NCI-H2029 treated with DMSO at 0.1 percent for 48 hours (cell line): Measurements from ENCODE around the gene MVB12B.

Experiments used
- DNase-seq: peaks from one replicate; lab custom pipeline; 2025; lab: John Stamatoyannopoulos, UW

MVB12B gene

DNA sequence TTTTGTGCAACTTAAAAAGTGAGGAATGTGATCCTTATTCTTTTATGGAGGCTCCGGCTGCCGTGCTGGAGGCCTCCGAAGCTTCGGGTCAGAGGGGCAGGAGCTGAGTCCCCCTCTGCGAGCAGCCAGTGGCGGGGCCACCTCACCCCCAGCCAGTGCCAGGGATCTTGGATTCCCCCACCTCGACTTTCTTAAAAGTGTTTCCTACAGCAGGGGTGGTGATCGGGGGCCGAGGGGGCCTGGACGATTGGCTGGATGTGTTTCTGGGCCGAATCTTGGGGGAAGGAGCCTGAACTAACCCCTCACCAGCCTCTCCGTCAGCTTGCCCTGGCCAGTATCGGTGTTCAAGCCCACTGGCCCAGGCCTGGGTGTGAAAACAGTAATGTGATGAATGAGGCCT lies 194.9 kb downstream of the MVB12B start:
- no peak for DNase-seq

DNA sequence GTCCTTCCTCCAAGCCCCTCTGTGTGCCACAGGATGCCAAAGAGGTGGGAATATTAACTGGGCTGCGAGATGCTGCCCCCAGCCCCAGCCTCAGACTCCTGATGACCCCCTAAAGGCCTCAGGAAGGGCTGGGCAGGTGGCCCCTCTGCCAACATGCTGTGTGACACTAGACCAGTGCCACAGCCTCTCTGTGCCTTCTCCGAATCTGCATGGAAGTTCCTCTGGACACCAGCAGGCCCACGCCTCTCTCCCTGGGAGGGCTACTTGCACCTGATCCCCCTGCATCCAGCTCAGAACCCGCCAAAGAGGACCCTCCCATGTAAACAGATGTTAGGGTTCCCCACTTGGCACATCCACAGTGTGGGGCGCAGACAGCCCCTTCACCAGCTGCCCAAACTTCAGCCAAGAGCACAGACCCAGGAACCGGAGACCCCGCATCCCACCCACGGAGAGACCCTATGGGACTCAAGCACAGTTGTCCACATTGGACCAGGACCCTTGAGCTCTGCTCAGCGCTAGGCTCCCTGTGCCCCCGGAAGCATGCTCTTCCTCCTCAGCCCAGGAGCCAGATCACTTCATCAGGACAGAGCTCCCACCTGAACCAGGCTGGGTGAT lies 195.5 kb downstream of the MVB12B start:
- DNase-seq, result no peak

DNA sequence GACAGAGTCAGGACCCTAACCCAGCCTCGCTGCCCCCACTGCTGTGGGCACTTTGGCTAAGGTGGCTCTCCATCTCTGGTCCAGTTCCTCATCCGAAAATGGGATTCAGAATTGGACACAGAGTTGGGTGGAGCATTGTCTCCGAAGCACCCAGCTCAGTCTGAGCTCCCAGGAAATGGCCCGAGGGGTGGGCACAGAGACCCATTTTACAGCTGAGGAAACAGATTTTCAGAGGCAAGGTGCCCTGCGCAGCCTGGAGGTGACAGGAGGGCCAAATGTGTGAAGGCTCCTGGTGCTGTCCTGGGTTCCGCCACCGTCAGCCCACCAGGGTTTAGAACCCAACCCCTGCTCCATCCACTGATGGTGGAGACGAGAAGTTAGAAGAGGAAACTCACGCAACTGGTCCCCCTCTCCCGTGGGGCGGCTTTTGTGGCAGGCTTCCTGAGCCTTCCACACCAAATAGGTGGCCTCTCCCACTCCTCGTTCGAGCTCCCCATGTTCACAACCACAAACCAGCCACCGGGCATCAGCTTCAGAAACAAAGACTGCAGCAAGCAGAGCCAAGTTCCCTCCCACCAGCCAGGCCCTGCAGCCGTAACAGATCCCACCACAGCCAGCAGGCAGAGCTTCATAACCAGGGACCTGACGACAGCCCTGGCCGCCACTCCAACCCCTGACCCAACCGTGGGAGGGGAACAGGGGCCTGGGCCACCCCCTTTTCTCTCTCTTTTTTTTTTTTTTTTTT lies 196.2 kb downstream of the MVB12B start:
- DNase-seq, result no peak

DNA sequence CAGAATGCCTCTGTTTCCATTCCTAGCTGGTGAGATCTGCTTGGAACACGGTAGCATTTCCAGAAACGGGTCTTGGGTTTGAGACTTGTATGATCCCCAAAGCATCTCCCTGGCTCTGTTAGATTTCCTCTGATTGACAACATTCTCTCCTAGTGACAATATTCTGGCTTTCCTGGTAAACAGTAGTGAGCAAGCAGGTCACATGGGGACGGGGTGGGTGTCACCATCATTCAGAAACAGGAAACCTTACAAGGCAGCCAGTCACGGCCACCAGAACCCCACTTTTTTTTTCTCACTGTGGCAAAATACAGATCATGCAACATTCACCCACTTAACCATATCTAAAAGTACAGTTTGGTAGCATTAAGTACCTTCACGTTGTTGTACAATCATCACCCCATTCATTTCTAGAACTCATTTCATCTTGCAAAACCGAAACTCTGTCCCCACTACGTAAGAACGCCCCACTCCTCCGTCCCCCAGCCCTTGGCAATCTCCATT lies 197.0 kb downstream of the MVB12B start:
- DNase-seq, result no peak

DNA sequence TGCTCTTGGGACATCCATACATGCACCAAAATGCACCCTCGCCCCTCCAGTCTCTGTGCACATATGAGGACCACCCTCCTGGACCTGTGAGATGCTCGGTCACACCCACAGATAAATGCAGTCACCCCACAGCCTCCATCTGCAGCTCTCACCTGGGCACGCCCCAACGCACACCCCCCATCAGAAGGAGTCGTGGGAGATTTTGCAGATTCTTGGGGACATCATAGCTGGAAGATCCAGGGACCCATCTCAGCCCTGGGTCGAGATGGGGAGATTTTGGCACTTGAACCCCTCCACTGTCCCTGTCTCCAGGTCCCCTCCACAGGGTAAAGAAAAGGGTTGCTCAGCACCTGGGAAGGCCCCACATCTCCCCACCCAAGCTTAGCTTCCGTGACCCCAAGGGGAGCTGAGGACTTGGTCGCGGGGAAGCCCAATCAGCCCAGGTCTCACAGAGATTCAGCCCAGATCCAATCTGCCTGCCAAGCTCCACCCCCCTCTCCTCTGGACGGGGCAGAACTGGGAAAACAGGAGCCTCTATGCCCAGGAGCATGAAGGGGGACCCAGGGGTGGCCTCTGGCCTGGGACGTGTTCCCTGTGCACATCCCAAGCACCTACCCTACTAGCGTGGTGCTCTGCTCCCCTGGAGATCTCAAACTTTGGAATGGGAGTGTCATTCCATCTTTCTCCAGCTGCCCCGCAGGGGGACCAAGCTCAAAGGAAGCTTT lies 197.9 kb downstream of the MVB12B start:
- DNase-seq, result no peak

DNA sequence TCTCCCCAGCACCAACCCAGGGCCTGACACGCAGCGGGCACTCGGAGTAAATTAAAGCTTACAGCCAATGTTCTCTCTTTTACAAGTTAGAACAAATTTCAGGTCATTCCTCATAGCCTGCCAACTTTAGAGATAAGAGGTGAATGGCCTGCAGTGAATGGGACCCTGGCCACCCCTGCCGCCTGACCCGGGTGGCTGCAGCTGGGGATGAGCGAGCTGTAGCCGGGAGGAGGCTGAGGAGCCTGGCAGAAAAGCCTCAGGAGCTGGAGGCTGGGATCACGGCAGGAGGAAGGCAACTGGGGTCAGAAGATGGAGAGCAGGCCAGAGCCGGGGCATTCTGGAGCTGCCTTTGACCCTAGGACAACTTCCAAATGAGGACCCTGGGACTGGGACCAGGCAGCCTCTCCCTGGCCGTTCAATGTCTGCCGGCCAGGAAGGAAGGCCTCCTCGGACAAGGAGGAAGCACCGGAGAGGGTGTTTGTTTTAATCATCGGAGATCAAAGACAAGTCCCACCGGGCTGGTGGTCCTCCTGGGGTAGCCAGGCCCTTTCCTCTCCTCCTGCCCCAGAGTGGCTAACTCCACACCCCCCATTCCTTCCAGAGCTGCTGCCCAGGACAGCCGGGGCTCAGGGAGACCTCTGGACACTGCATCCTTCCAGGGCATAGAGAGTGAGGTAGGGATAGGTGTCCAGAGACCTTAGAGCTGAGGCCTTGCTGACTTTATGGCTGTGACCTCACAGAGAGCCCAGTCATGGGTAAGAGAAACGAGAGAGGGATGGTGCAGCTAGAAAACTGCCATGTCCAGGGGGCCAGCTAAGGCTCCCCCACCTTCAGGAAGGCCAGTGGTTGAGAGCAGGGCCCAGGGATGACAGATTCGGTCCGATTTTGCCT lies 199.8 kb downstream of the MVB12B start:
- no peak for DNase-seq

DNA sequence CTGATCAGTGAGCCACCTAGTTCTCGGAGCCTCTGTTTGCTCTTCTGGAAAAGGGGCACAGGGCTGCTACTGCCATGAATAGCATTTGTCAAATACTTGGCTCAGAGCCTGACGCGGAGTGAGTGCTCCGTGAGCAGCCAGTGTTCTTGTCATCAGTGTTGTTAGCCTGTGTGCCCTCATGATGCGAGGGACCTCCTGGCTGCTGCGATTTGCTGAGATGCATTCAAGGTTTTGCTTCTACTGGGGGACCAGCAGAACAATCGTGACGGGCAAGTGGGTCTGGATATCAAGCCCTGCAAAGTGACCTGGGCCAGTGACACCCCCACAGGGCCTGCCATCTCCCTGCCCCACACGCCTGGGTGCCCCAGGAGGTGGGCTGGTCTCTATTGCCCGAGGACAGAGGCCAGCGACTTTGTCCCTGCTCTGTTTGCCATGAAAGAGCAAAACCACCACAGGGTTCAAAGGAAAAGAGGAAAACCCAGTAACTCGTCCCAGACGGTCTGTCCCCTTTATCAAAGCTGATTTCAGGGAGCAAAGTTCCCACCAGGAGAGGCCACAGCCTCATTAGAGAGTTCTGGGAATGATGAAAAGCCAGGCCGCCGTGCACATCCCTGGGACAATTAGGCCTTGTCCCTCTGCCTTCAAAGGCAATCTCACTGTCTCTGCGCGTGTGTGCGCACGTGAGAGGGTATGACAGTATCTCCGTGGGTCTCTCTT lies 200.6 kb downstream of the MVB12B start:
- no peak for DNase-seq

DNA sequence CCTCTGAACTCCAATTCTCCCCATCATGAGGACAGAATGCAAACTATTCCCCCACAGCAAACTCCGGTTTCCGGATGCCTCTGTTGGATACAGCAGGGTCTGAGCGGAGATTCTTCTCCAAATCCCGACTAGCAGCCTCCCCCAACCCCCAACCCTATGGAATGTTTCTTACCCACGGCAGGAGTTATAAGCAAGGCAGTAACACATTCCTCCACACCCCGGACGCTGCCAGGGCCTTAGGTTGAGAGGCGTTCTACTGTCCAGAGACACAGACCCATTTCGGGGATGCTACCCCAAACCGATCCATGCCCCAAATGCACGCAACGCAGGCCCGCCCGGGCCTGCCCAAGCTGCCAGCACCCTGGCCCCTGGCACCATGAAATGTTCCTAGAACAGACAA lies 201.5 kb downstream of the MVB12B start:
- DNase-seq, result no peak

DNA sequence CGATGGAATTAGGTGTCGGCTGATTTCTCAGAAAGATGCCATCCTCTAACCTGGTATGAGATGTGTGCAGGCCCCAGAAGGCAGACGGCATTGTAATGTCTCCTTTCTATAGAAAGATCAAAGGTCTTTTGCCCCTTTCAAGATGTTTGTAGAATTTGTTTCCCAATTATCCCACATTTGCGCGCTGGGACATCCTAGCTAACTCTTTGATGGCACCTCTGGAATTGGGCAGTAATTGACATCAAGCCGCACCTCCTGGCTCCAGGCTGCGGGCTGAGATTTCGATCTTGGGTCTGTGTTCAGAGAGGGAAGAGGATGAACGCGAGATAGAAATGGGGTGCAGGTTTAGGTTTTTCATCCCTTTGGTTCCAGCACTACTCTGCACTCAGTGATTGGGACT lies 202.3 kb downstream of the MVB12B start:
- no peak for DNase-seq

DNA sequence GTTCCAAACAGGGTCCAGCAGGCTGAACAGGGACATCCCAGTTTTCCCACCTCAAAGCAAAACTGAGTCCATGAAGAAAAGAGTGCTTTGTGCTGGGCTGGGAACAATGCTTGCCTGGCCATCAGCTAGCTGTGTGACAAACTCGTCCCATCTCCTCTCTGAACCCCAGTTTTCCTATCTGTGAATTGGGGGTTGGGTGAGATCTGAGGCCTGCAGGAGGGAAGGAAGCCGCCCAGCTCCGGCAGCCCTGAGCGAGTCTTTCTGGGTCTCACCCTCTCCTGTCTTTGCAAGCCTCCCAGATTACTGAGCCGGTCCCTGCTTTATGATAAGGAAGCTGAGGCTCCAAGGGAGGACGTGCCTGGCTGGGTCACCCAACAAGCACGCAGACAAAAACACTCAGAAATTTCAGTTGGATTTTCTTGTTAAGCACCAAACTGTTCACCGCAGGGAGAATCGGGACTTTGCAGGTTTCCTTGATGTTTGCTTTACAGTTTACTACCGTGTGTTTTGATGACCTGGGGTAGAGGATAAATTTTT lies 204.5 kb downstream of the MVB12B start:
- DNase-seq, result no peak

DNA sequence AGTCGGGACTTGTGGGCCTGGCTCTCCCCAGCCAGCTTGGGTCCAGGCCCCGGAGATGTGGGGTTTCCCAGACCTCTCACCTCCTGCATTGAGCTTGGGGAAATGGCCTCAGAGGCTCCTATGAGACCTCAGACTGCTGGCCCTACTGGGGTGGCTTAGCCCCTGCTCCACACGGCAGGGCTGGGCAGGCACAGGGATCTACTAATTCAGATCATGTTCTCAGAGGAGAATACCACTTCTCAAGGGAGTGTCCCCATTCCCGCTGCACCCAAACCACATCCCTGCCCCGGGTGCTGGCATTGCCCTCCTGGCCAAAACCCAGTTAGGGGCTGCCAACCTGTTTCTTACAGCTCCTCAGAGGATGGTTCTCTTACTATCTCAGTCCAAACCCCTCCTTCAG lies 205.0 kb downstream of the MVB12B start:
- no peak for DNase-seq

DNA sequence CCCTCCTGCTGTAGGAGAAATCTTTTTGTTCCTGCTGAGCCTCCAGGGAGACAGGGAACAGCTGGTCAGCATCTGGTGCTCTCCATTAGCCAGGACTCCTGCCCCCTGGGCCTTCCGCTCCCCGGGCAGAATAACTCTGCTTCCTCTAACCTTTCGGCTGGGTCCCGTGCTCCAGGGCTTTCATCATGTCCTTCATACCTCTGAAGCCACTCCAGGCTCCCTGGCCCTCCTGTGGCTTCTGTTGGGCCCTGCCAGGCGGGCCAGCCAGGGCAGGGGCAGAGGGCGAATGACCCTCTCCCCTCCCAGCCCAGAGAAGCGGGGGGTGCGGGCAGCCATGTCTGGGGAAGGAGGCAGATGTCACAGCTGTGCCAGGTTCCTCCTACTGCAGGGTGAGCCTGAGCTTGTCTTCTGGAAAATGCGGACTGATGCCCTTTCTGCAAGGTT lies 205.4 kb downstream of the MVB12B start:
- DNase-seq, result no peak

DNA sequence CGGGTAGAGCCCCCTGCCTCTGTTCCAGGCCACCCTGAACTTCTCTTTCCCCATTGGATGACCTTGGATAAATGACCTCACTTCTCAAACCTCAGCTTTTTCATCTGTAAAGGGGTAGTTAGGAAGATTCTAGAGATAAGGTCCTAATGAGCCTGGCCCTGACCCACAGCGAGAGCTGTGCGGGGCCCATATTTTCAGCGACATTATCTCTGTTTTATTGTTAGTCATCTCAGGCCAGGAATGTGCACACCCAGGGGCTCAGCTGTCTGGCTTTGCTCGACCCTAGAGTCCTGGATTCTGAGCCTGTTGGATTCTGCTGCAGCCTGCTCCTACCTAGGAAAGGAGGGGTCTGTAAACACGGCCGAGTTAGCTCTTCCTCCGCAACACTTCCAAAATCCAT lies 205.9 kb downstream of the MVB12B start:
- DNase-seq, result no peak

DNA sequence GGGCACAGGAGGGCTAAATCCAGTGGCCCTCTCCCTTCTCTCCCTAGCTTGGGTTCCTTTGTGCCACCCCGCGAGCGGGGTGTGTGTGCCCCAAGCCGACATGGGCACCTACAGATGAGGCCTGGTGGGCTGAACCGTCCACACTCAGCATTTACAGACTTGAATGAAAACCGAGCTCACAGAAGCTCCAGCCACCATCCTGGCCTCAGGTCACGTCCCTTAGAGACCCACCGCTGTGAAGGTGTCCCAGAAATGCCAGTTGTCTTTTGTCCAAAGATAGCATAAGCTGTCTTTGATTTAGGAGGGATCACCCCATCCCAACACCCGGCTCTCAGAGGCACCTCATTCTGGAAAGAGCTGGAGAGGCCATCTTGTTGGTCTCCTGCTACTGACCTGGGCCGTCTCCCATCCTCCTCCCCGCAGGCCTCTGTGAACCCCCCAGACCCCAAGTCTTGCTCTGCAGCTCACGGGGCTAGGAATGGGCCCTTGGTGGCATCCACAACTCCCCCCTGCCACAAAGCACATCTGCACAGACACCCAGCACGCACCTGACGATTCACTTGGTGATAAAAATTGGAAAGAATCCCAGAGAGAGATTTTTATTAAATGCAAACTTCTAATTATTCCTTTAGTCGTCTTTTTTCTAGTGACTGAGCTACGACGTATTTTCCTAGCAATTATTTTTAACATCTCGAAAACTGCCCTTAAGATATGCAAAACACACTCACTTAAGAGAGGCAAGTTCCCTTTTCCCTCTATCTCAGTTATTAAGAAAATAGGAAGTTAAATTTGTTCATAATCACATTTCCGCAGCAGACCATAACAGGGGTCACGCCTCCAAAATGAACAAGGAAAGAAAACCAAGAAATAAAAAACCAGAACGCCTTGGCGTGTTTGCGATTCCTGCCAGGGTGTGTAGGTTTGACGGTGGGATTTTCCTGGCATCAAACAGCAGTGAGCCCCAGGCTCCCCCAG lies 206.6 kb downstream of the MVB12B start:
- no peak for DNase-seq

DNA sequence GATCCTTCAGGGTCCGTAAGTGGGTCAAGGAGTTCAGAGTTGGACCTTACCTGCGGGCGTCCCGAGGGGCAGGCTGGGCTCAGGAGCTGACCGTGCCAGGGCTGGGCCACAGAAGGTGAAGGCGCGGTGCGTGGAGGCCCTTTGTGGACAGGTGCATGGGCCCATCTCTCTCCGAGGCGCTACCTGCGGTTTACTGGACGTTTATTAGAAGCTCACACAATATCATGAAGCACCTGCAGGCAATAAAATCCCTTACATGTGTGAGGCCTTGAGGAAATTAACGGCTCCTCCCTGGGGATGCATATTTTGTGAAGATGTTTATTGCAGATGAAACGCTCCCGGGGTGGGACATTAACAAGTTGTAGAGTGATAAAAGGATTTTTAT lies 207.3 kb downstream of the MVB12B start:
- no peak for DNase-seq

DNA sequence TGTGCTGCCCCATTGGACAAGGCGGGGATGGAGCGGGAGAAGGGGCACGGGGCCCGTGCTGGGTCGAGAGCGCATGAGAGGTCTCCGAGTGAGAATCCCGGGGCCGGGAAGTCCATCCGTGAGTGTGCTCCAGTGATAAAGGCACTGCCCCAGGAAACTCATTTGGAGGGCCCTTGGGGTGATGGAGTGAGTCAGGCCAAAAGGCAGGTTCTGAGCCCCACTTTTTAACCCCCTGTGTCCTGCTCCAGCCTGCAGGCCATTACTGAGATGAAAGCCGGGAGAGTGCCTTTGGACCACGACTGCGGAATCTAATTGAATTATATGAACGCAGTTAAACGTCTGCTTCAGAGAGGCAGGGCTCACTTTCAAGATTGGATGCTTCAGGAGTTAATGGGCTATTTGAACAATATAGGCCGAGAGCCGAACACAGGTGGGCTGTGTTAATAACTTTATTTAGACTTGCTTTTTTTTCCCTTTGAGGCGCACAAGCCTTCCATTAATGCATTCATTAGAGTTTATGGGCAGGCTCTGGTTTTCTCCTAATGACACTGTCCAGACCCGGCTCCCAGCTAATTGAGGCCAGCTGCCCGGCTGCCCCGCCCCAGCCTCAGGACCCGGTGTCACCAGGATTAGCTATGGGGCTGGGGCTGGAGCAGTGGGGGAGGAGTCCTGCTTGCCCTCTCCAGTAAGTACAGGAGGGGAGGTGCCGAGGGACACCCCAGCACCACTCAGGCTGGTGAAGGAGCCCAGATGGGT lies 208.0 kb downstream of the MVB12B start:
- no peak for DNase-seq

DNA sequence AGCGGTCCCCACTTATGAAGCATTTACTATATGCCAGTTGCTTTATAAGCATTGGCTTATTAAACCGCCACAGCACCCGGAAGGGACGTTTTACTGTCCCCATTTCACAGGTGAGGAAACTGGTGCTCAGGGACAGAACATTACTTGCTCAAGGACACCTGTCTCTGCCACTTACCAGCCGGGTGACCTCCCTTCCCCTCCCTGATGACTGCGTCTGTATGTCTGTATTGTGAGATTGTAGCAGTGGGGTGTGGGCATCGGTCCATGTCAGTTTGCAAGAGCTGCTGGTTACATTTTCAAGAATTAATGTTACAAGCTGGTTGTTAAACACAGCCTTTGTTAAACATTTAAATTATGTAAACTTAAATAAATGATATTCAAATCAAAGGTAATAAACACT lies 209.5 kb downstream of the MVB12B start:
- DNase-seq, result no peak

DNA sequence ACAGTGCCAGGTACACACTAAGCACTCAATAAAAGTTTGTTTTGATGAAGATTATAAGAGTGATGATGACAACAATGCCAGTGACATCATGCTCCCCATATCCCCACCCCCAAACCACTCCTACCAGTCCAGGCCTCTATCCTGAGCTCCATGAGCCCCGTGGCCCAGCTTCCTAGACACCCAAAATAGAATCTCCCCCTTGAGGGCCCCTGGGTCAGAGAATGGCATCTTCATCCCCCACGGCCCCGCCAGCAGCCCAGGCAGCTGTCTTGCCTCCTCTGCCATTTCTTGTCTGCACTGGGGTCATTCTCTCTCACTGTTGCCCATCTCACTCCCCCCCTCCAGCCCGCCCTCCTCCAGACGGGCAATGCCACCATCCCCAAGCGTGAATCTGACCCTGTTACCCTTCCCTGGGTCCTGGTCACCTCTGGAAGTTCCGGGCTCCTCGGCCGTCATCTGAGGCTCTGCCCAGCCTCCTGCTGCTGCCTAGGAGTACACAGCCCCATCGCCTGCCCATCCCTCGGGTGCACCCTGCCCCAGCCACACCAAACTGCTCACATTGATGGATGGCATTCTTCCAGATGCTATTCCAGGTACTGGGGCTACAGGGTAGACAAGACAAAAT lies 210.3 kb downstream of the MVB12B start:
- no peak for DNase-seq

DNA sequence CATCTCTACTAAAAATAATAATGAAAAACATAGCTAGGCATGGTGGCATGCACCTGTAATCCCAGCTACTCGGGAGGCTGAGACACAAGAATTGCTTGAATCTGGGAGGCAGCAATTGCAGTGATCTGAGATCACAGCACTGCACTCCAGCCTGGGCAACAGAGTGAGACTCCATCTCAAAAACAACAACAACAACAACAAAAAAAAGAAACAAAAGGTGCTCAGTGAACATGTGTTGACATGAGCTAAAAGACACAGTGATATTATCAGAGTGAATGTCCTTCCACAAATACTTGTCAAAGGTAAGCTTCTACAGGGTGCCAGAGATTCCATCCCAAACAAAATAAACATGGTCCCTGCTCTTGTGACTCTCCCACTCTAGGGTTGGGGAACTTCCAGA lies 211.9 kb downstream of the MVB12B start:
- no peak for DNase-seq
